ENCODE measurements around the gene FSTL4. TPM values are rescaled to one million over a fixed set of nuclear protein-coding genes. Genes with fewer than 3 reads are reported as not detected.

The FSTL4 gene
- total RNA-seq, 1 experiment from 2014 or later: 2.7 TPM

- no peak overlapping the region for H3K27ac Mint-ChIP-seq (ENCODE audit: unreplicated experiment)
- intact Hi-C loops (cut with micrococcal nuclease; ENCODE audit: unreplicated experiment): no loop called here
- no peaks in the 10 kb centered on the region for H3K9me3 Mint-ChIP-seq (ENCODE audit: unreplicated experiment)
- H3K27me3 ChIP-seq (replicated peaks; ENCODE audit: control insufficient read depth, insufficient read depth, low read length): no peaks in the 10 kb centered on the region
- no peaks in the 10 kb centered on the region for H3K36me3 ChIP-seq (ENCODE audit: control insufficient read depth, insufficient read depth, low read length)
- no peaks in the 10 kb centered on the region for H3K36me3 Mint-ChIP-seq (ENCODE audit: insufficient read depth, unreplicated experiment)
- CTCF ChIA-PET: interaction anchor here (2.5 kb wide), 1 partner anchor 34 kb away, joined by 13 read pairs; no protein-coding TSS in a partner anchor
- H3K4me1 ChIP-seq: peaks cover 28% of the 10 kb centered on the region
- no peaks in the 10 kb centered on the region for H3K9me3 ChIP-seq
- POLR2A ChIA-PET: interaction anchor here (0.5 kb wide), 1 partner anchor 87 kb away, joined by 3 read pairs; no protein-coding TSS in a partner anchor
- H3K4me3 Mint-ChIP-seq (ENCODE audit: unreplicated experiment): no peak overlapping the region
- H3K27me3 Mint-ChIP-seq (ENCODE audit: insufficient read depth, unreplicated experiment): no peaks in the 10 kb centered on the region
- no peak for DNase-seq
- peaks cover 8% of the 10 kb centered on the region for H3K4me1 Mint-ChIP-seq (ENCODE audit: low read depth, unreplicated experiment)
- H3K4me3 ChIP-seq (ENCODE audit: low read depth, low read length): no peak overlapping the region
- no TSS peak for BruUV-seq (replicated peaks)
- TF ChIP-seq CTCF (IDR thresholded peaks at IDR 0.05; ENCODE audit: insufficient read depth in 1 of 2, low read depth in 1 of 2, low read length in 1 of 2, severe bottlenecking in 1 of 2, unreplicated experiment in 1 of 2): no peak
These were observed 154.6 kb downstream of the FSTL4 start for GRCh38 chr5:133457439-133458355.

- intact Hi-C loops (cut with micrococcal nuclease; ENCODE audit: unreplicated experiment): no loop called here
- CTCF ChIA-PET: interaction anchor here (2.5 kb wide), 1 partner anchor 34 kb away, joined by 13 read pairs; no protein-coding TSS in a partner anchor
These were observed 155.4 kb downstream of the FSTL4 start for GRCh38 chr5:133456933-133457402.

More at GRCh38 chr5:133456933-133457402, 155.4 kb downstream of the FSTL4 start:
- Histone ChIP-seq H3K4me3 (ENCODE audit: low read depth, low read length) (no peak overlapping the region), H3K36me3 (ENCODE audit: control insufficient read depth, insufficient read depth, low read length) (no peaks in the 10 kb centered on the region), H3K9me3 (no peaks in the 10 kb centered on the region), H3K4me1 (peaks cover 28% of the 10 kb centered on the region), H3K27me3 (replicated peaks; ENCODE audit: control insufficient read depth, insufficient read depth, low read length) (no peaks in the 10 kb centered on the region)
- Mint-ChIP-seq H3K4me1 (ENCODE audit: low read depth, unreplicated experiment) (peaks cover 8% of the 10 kb centered on the region), H3K9me3 (ENCODE audit: unreplicated experiment) (no peaks in the 10 kb centered on the region), H3K36me3 (ENCODE audit: insufficient read depth, unreplicated experiment) (no peaks in the 10 kb centered on the region), H3K4me3 (ENCODE audit: unreplicated experiment) (no peak overlapping the region), H3K27me3 (ENCODE audit: insufficient read depth, unreplicated experiment) (no peaks in the 10 kb centered on the region), H3K27ac (ENCODE audit: unreplicated experiment) (peak overlapping the region; percentile 43)
- peak; percentile 46 to 57 for DNase-seq
- POLR2A ChIA-PET: no interaction called here
- no peak for TF ChIP-seq CTCF (IDR thresholded peaks at IDR 0.05; ENCODE audit: insufficient read depth in 1 of 2, low read depth in 1 of 2, low read length in 1 of 2, severe bottlenecking in 1 of 2, unreplicated experiment in 1 of 2)
- BruUV-seq (replicated peaks): no TSS peak
